Pons (tissue), 1 donor: ENCODE results near the gene EIF5AL1.

ENCODE experiments used
- DNase-seq: peaks from one replicate; pipeline ENCODE4 v3.0.0-alpha.2; 2016; ENCODE audit warnings: low spot score

EIF5AL1 gene

GRCh38 chr10:79559726-79560125, 47.4 kb downstream of the EIF5AL1 start:
- DNase-seq = no peak

GRCh38 chr10:79560160-79560709, 47.9 kb downstream of the EIF5AL1 start, which contains the start of gene SFTPA2:
TSS of gene SFTPA2 (minus strand) at chr10:79560407. CDS start at chr10:79559483, 924 bp downstream.
- DNase-seq = no peak

GRCh38 chr10:79561257-79561656, 48.9 kb downstream of the EIF5AL1 start:
- no peak for DNase-seq

GRCh38 chr10:79562135-79562756, 49.9 kb downstream of the EIF5AL1 start:
- peak; percentile 56 for DNase-seq

- no peak for DNase-seq
These were observed 51.1 kb downstream of the EIF5AL1 start for GRCh38 chr10:79563426-79563825.
